ENCODE data around the gene LRG1.

The LRG1 gene, protein sequence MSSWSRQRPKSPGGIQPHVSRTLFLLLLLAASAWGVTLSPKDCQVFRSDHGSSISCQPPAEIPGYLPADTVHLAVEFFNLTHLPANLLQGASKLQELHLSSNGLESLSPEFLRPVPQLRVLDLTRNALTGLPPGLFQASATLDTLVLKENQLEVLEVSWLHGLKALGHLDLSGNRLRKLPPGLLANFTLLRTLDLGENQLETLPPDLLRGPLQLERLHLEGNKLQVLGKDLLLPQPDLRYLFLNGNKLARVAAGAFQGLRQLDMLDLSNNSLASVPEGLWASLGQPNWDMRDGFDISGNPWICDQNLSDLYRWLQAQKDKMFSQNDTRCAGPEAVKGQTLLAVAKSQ

DNA sequence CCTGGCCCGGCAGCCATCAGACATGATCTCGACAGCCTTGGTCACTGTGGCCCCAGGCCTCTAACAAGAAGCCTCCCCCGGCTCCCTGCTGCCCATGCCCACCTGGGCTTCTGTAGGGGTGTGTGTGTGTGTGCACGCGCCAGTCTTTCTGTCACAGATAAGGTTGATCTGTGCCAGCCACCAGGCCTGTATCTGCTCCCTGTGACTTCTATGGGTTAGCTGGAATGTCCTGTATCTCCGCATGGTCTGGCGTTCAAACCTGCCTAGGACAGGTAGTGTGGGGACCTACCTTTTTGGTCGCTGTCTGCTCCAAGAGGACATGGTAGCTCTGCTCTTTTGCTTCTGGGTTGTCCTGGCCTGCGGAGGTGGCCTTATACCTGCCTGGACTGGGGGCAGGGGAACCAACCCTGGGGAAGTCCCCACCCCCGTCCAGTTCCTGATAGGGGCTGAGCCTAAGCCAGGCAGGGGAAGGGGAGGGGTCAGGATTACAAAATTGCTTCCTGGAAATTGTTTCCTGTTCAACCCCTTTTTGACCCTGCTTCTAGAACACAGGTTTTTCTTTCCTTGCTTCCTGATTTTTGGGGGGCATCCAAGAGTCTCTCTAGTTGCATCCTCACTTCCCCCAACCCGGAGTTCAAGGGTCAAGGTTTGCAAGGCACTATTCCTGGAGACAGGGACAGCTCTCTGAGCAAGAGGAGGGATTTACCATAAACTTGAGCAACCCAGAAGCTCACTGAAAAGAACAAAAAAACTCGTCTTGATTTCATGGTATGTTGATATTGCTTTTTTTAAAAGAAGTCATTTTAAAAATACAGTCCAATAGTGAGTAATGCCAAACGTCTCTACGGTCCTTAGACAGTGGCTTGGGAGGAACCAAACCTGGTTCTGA is at the start of gene LRG1:
Gene LRG1, minus strand, starts transcription at position 344 of the 889 bp plus-strand sequence. Its CDS starts 23 bp downstream, at position 321.
- Histone ChIP-seq H3K4me2 (ENCODE audit: low read depth, low read length, poor library complexity, severe bottlenecking) (no peak within 1 kb of the TSS), H3K27ac (ENCODE audit: low read depth, low read length) (no peak within 1 kb of the TSS), H2AFZ (ENCODE audit: low read depth, low read length, severe bottlenecking) (no peak within 1 kb of the TSS), H3F3A (ENCODE audit: insufficient read depth) (no peaks in the 10 kb centered on the region), H3K9me3 (ENCODE audit: insufficient read depth, low read length) (no peaks in the 10 kb centered on the region), H3K4me3 (ENCODE audit: insufficient read depth, low read length, poor library complexity, severe bottlenecking) (no peak within 1 kb of the TSS), H3K9me2 (replicated peaks; ENCODE audit: insufficient read depth, low read length) (no peaks in the 10 kb centered on the region), H3K9ac (ENCODE audit: low read length) (no peak within 1 kb of the TSS), H3K36me3 (ENCODE audit: low read length) (no peaks in the 10 kb centered on the region), H4K20me1 (ENCODE audit: low read depth, low read length) (no peaks in the 10 kb centered on the region), H3K27me3 (ENCODE audit: low read length) (no peaks in the 10 kb centered on the region), H3K79me2 (ENCODE audit: insufficient read depth, low read length) (no peaks in the 10 kb centered on the region)
- TF ChIP-seq EZH2phosphoT487 (conservative IDR thresholded peaks at IDR 0.05; ENCODE audit: low read length), result no peak
- no peak for TF ChIP-seq CTCF (IDR thresholded peaks at IDR 0.05; ENCODE audit: insufficient read depth, low read length, poor library complexity, severe bottlenecking)

- H3K4me2 ChIP-seq (ENCODE audit: low read depth, low read length, poor library complexity, severe bottlenecking), result no peak overlapping the region
- no peaks in the 10 kb centered on the region for H3K27me3 ChIP-seq (ENCODE audit: low read length)
- no peak overlapping the region for H3K27ac ChIP-seq (ENCODE audit: low read depth, low read length)
- H3F3A ChIP-seq (ENCODE audit: insufficient read depth), result no peaks in the 10 kb centered on the region
- TF ChIP-seq EZH2phosphoT487 (conservative IDR thresholded peaks at IDR 0.05; ENCODE audit: low read length) (no peak), CTCF (IDR thresholded peaks at IDR 0.05; ENCODE audit: insufficient read depth, low read length, poor library complexity, severe bottlenecking) (no peak)
- no peaks in the 10 kb centered on the region for H3K9me2 ChIP-seq (replicated peaks; ENCODE audit: insufficient read depth, low read length)
- no peak overlapping the region for H3K9ac ChIP-seq (ENCODE audit: low read length)
- no peak overlapping the region for H3K4me3 ChIP-seq (ENCODE audit: insufficient read depth, low read length, poor library complexity, severe bottlenecking)
- H3K79me2 ChIP-seq (ENCODE audit: insufficient read depth, low read length), result no peaks in the 10 kb centered on the region
- no peaks in the 10 kb centered on the region for H4K20me1 ChIP-seq (ENCODE audit: low read depth, low read length)
- no peak overlapping the region for H2AFZ ChIP-seq (ENCODE audit: low read depth, low read length, severe bottlenecking)
- H3K9me3 ChIP-seq (ENCODE audit: insufficient read depth, low read length), result no peaks in the 10 kb centered on the region
- no peaks in the 10 kb centered on the region for H3K36me3 ChIP-seq (ENCODE audit: low read length)
Observed at GRCh38 chr19:4588291-4588761, 48.5 kb upstream of the LRG1 start.

- Histone ChIP-seq H3K9me3 (ENCODE audit: insufficient read depth, low read length) (no peaks in the 10 kb centered on the region), H3K4me3 (ENCODE audit: insufficient read depth, low read length, poor library complexity, severe bottlenecking) (no peak overlapping the region), H3K9ac (ENCODE audit: low read length) (no peak overlapping the region), H3K27me3 (ENCODE audit: low read length) (no peaks in the 10 kb centered on the region), H3K27ac (ENCODE audit: low read depth, low read length) (no peak overlapping the region), H3K9me2 (replicated peaks; ENCODE audit: insufficient read depth, low read length) (no peaks in the 10 kb centered on the region), H2AFZ (ENCODE audit: low read depth, low read length, severe bottlenecking) (no peak overlapping the region), H3F3A (ENCODE audit: insufficient read depth) (no peaks in the 10 kb centered on the region), H3K4me2 (ENCODE audit: low read depth, low read length, poor library complexity, severe bottlenecking) (no peak overlapping the region), H3K79me2 (ENCODE audit: insufficient read depth, low read length) (no peaks in the 10 kb centered on the region), H4K20me1 (ENCODE audit: low read depth, low read length) (no peaks in the 10 kb centered on the region), H3K36me3 (ENCODE audit: low read length) (no peaks in the 10 kb centered on the region)
- TF ChIP-seq EZH2phosphoT487 (conservative IDR thresholded peaks at IDR 0.05; ENCODE audit: low read length) (no peak), CTCF (IDR thresholded peaks at IDR 0.05; ENCODE audit: insufficient read depth, low read length, poor library complexity, severe bottlenecking) (no peak)
Observed at GRCh38 chr19:4587527-4587926, 47.7 kb upstream of the LRG1 start.
